Astrocyte (in vitro differentiated cells and primary cell): Measurements from ENCODE around the gene TBL1XR1. TPM values are rescaled to one million over a fixed set of nuclear protein-coding genes. Genes with fewer than 3 reads are reported as not detected.

Source experiments
- DNase-seq: peaks from one replicate; pipeline ENCODE4 v3.0.0-alpha.2; 2010; ENCODE audit warnings: low read depth
- FAIRE-seq: peaks from 2 replicates; lab custom pipeline; 2011; peaks lifted over from hg19 to GRCh38; lab: Jason Lieb, UNC
- H2AFZ ChIP-seq: 2 replicates; pipeline ENCODE4 v1.6.0; 2012; ENCODE audit warnings: low read depth, low read length, inconsistent platforms
- H3K27ac ChIP-seq: 2 replicates; pipeline ENCODE4 v1.5.1; 2011; ENCODE audit warnings: low read depth, low read length, inconsistent platforms
- H3K27me3 ChIP-seq: 2 replicates; pipeline ENCODE4 v1.6.0; 2011; ENCODE audit warnings: low read length, inconsistent platforms; ENCODE audit not compliant: insufficient read depth
- H3K36me3 ChIP-seq: 2 replicates; pipeline ENCODE4 v1.5.1; 2011; ENCODE audit warnings: low read length, inconsistent platforms; ENCODE audit not compliant: insufficient read depth
- H3K4me1 ChIP-seq: 2 replicates; pipeline ENCODE4 v1.5.1; 2011; ENCODE audit warnings: low read length, inconsistent platforms; ENCODE audit not compliant: insufficient read depth
- H3K4me2 ChIP-seq: 2 replicates; pipeline ENCODE4 v1.6.0; 2012; ENCODE audit warnings: low read length, inconsistent platforms
- H3K4me3 ChIP-seq: 2 replicates; pipeline ENCODE4 v1.5.1; 2011; ENCODE audit warnings: low read depth, mild to moderate bottlenecking, low read length, inconsistent platforms; ENCODE audit not compliant: insufficient read depth
- H3K79me2 ChIP-seq: 2 replicates; pipeline ENCODE4 v1.6.0; 2012; ENCODE audit warnings: mild to moderate bottlenecking, low read length, inconsistent platforms; ENCODE audit not compliant: insufficient read depth
- H3K9ac ChIP-seq: 2 replicates; pipeline ENCODE4 v1.6.0; 2012; ENCODE audit warnings: mild to moderate bottlenecking, low read length, inconsistent platforms
- H3K9me3 ChIP-seq: 2 replicates; pipeline ENCODE4 v1.5.1; 2012; ENCODE audit warnings: low read depth, mild to moderate bottlenecking, low read length, inconsistent platforms; ENCODE audit not compliant: insufficient read depth
- H4K20me1 ChIP-seq: 2 replicates; pipeline ENCODE4 v1.6.0; 2012; ENCODE audit warnings: low read length, inconsistent platforms; ENCODE audit not compliant: insufficient read depth
- H3K27ac Mint-ChIP-seq: one replicate; pipeline ENCODE4 v1.8.0; 2021; ENCODE audit warnings: mild to moderate bottlenecking, mixed read lengths; ENCODE audit not compliant: unreplicated experiment
- H3K27me3 Mint-ChIP-seq: one replicate; pipeline ENCODE4 v1.8.0; 2021; ENCODE audit warnings: low read depth, mixed read lengths; ENCODE audit not compliant: unreplicated experiment
- H3K36me3 Mint-ChIP-seq: one replicate; pipeline ENCODE4 v1.8.0; 2021; ENCODE audit warnings: low read depth, mixed read lengths; ENCODE audit not compliant: unreplicated experiment
- H3K4me1 Mint-ChIP-seq: one replicate; pipeline ENCODE4 v1.8.0; 2021; ENCODE audit warnings: low read depth, mixed read lengths; ENCODE audit not compliant: unreplicated experiment
- H3K4me3 Mint-ChIP-seq: one replicate; pipeline ENCODE4 v1.8.0; 2021; ENCODE audit warnings: mild to moderate bottlenecking, moderate library complexity, mixed read lengths; ENCODE audit not compliant: unreplicated experiment
- H3K9me3 Mint-ChIP-seq: one replicate; pipeline ENCODE4 v1.8.0; 2021; ENCODE audit warnings: mild to moderate bottlenecking, mixed read lengths; ENCODE audit not compliant: unreplicated experiment
- CTCF ChIP-seq: IDR thresholded peaks from 2 replicates; pipeline ENCODE4 v1.5.1; 2011; ENCODE audit warnings: low read depth, mild to moderate bottlenecking, inconsistent platforms, low read length, moderate library complexity; ENCODE audit not compliant: insufficient read depth
- EZH2 ChIP-seq: IDR thresholded peaks from 2 replicates; pipeline ENCODE4 v1.6.1; 2012; ENCODE audit warnings: mild to moderate bottlenecking, low read length, inconsistent platforms; ENCODE audit not compliant: insufficient read depth
- total RNA-seq: library from RNA; stranded (reverse); gene quantifications from 2 replicates; pipeline ENCODE4 v1.2.1, GENCODE V29; 2021

Gene TBL1XR1
- total RNA-seq, 1 donor from 2014 or later: 140 TPM

GRCh38 chr3:177238686-177239216, 41.5 kb upstream of the TBL1XR1 start:
- H2AFZ ChIP-seq: no peak overlapping the region
- peaks cover 3% of the 10 kb centered on the region for H3K9me3 Mint-ChIP-seq
- FAIRE-seq: no peak

GRCh38 chr3:177237206-177237605, 39.9 kb upstream of the TBL1XR1 start:
- H3K4me1 Mint-ChIP-seq: no peaks in the 10 kb centered on the region
- no peaks in the 10 kb centered on the region for H3K27me3 Mint-ChIP-seq
- Histone ChIP-seq H3K27ac (no peak overlapping the region), H3K27me3 (no peaks in the 10 kb centered on the region), H3K9ac (no peak overlapping the region), H3K4me1 (no peaks in the 10 kb centered on the region), H3K4me2 (no peak overlapping the region), H3K4me3 (no peak overlapping the region), H3K79me2 (no peaks in the 10 kb centered on the region), H3K9me3 (no peaks in the 10 kb centered on the region), H3K36me3 (no peaks in the 10 kb centered on the region), H4K20me1 (no peaks in the 10 kb centered on the region), H2AFZ (no peak overlapping the region)
- H3K36me3 Mint-ChIP-seq: no peaks in the 10 kb centered on the region
- H3K9me3 Mint-ChIP-seq: no peaks in the 10 kb centered on the region
- no peak overlapping the region for H3K27ac Mint-ChIP-seq
- DNase-seq: no peak
- no peak overlapping the region for H3K4me3 Mint-ChIP-seq
- TF ChIP-seq EZH2 (no peak), CTCF (no peak)
- no peak for FAIRE-seq

More at GRCh38 chr3:177238686-177239216, 41.5 kb upstream of the TBL1XR1 start:
- H4K20me1 ChIP-seq: no peaks in the 10 kb centered on the region
- Mint-ChIP-seq H3K27ac (no peak overlapping the region), H3K27me3 (no peaks in the 10 kb centered on the region), H3K4me1 (no peaks in the 10 kb centered on the region), H3K4me3 (no peak overlapping the region), H3K36me3 (no peaks in the 10 kb centered on the region)
- H3K4me3 ChIP-seq: no peak overlapping the region
- no peaks in the 10 kb centered on the region for H3K9me3 ChIP-seq
- DNase-seq: no peak
- H3K4me2 ChIP-seq: no peak overlapping the region
- no peak overlapping the region for H3K27ac ChIP-seq
- H3K79me2 ChIP-seq: no peaks in the 10 kb centered on the region
- H3K36me3 ChIP-seq: no peaks in the 10 kb centered on the region
- no peaks in the 10 kb centered on the region for H3K27me3 ChIP-seq
- no peak overlapping the region for H3K9ac ChIP-seq
- TF ChIP-seq CTCF (no peak), EZH2 (no peak)
- no peaks in the 10 kb centered on the region for H3K4me1 ChIP-seq

- Histone ChIP-seq H4K20me1 (no peaks in the 10 kb centered on the region), H3K4me3 (no peak overlapping the region), H3K4me1 (no peaks in the 10 kb centered on the region), H3K36me3 (no peaks in the 10 kb centered on the region), H3K9me3 (no peaks in the 10 kb centered on the region), H3K9ac (no peak overlapping the region), H2AFZ (no peak overlapping the region), H3K27me3 (no peaks in the 10 kb centered on the region), H3K79me2 (no peaks in the 10 kb centered on the region), H3K27ac (no peak overlapping the region), H3K4me2 (no peak overlapping the region)
- TF ChIP-seq EZH2: no peak
- TF ChIP-seq CTCF: no peak
- H3K36me3 Mint-ChIP-seq: no peaks in the 10 kb centered on the region
- FAIRE-seq (no peak), DNase-seq (no peak)
- H3K27me3 Mint-ChIP-seq: no peaks in the 10 kb centered on the region
- H3K4me1 Mint-ChIP-seq: no peaks in the 10 kb centered on the region
- no peak overlapping the region for H3K4me3 Mint-ChIP-seq
- no peaks in the 10 kb centered on the region for H3K9me3 Mint-ChIP-seq
- H3K27ac Mint-ChIP-seq: no peak overlapping the region
These were observed 39.4 kb upstream of the TBL1XR1 start for GRCh38 chr3:177236704-177237103.
